ENCODE results near the gene CLTC. TPM values are rescaled to one million over a fixed set of nuclear protein-coding genes. Genes with fewer than 3 reads are reported as not detected.

CLTC gene
- total and polyA plus RNA-seq, 10 of the 15 experiments (the other 5 are each of a cell fraction or from before 2014, with no cell fraction given), result 77.5 to 188 (median 129) TPM

- TF ChIP-seq PBX3 (IDR thresholded peaks at IDR 0.05; ENCODE audit: insufficient replicate concordance, low read depth, low read length), result no peak
- TF ChIP-seq SKIL (IDR thresholded peaks at IDR 0.05; ENCODE audit: low read depth, poor library complexity, severe bottlenecking), result peak; percentile 23
- no peak for TF ChIP-seq TARDBP (IDR thresholded peaks at IDR 0.05; ENCODE audit: borderline replicate concordance)
- no peak for TF ChIP-seq CTCF (IDR thresholded peaks at IDR 0.05 in 2 of 3, conservative IDR thresholded peaks at IDR 0.05 in 1 of 3; ENCODE audit: control insufficient read depth in 2 of 3, extremely low read depth in 1 of 3, insufficient read depth in 1 of 3, low read depth in 3 of 3, low read length in 3 of 3)
- no peak for TF ChIP-seq PML (IDR thresholded peaks at IDR 0.05; ENCODE audit: low read length)
- TF ChIP-seq IRF4 (IDR thresholded peaks at IDR 0.05; ENCODE audit: low read depth, low read length), result no peak
- no peak for TF ChIP-seq NR2C1 (IDR thresholded peaks at IDR 0.05)
- no peak for TF ChIP-seq ZBTB40 (IDR thresholded peaks at IDR 0.05; ENCODE audit: borderline replicate concordance)
- TF ChIP-seq ETV6 (conservative IDR thresholded peaks at IDR 0.05 in 1 of 2, IDR thresholded peaks at IDR 0.05 in 1 of 2; ENCODE audit: borderline replicate concordance in 1 of 2, low read depth in 1 of 2), result no peak
- TF ChIP-seq NFYA (IDR thresholded peaks at IDR 0.05; ENCODE audit: borderline replicate concordance, low read depth, low read length), result no peak
- no peak for TF ChIP-seq SREBF2 (IDR thresholded peaks at IDR 0.05; ENCODE audit: low read length)
- TF ChIP-seq RUNX3 (IDR thresholded peaks at IDR 0.05; ENCODE audit: low read length), result no peak
- TF ChIP-seq HDAC2 (IDR thresholded peaks at IDR 0.05), result no peak
- TF ChIP-seq USF1 (IDR thresholded peaks at IDR 0.05; ENCODE audit: borderline replicate concordance, extremely low read length, insufficient read depth, low read depth, low read length), result no peak
- no peak for TF ChIP-seq KLF5 (IDR thresholded peaks at IDR 0.05; ENCODE audit: partially characterized antibody)
- 0 out of 2 replicates have a peak, but pooled peaks have one; percentile 31 for TF ChIP-seq ZNF687 (IDR thresholded peaks at IDR 0.05)
Observed at GRCh38 chr17:59619035-59619297, 729 bp upstream of the CLTC start (continued).
